ENCODE results near the gene INAFM2.
A peak's percentile ranks its signal among the peaks of the same experiment; 100 is the strongest.

INAFM2 gene

DNA sequence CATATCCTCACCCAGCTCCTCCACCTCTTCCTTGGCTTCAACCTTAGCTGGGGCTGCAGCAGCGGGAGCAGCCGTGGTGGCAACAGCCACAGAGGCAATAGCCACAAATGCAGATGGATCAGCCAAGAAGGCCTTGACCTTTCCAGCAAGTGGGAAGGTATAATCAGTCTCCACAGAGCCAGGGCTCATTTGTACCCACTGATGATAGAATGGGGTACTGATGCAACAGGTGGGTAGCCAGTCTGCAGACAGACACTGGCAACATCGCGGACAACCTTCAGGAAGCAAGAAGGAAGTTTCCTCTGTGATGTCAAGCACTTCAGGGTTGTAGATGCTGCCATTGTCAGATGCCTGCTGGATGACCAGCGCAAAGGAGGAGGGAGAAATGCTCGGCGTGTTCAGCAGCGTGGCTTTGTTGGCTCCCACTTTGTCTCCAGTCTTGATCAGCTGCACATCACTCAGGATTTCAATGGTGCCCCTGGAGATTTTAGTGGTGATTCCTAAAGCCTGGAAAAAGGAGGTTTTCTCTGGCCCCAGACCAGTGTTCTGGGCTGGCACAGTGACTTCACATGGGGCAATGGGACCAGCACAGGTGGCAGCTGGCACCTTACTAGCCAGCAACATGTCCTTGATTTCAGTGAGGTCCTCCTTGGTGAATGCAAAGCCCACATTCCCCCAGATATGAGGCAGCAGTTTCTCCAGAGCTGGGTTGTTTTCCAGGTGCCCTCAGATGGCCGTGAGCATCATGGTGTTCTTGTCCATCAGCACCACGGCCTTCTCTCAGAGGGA lies 10.9 kb upstream of the INAFM2 start:
- no peak for TF ChIP-seq CTCF (IDR thresholded peaks at IDR 0.05; ENCODE audit: control insufficient read depth, extremely low read depth, insufficient read depth)
- H3K4me3 ChIP-seq (ENCODE audit: low read depth, low read length) = no peak overlapping the region
- no peak for DNase-seq (ENCODE audit: low read depth)

GRCh38 chr15:40313531-40314398 lies 9.7 kb upstream of the INAFM2 start:
- no peak for TF ChIP-seq CTCF (IDR thresholded peaks at IDR 0.05; ENCODE audit: control insufficient read depth, extremely low read depth, insufficient read depth)
- DNase-seq (ENCODE audit: low read depth) = peak; percentile 25
- no peak overlapping the region for H3K4me3 ChIP-seq (ENCODE audit: low read depth, low read length)

DNA sequence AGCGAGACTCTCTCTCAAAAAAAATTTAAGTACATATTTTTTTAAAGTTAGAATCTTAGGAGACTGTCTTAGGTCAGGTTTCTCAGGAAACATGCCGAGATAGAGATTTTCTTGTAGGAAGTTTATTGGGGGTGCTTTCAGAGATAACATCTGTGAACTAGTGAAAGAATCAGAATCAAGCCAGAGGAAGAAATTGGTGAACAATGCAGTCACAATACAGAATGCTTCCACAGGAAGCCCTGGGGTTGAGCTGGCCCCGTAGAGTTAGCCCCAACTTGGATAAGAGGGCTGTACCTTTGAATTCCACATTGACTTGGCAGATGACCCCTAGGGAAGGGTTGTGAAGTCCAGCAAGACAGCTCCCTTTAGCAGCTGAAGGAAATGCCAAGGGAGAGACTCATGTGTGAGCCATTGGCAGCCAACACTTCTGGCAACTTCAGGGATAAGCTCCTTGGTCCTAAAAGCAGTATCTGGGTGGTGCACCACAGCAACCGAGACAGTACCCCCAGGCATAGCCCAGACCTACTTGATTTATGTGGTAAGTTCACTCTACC lies 8.7 kb upstream of the INAFM2 start:
- DNase-seq (ENCODE audit: low read depth) = no peak
- no peak overlapping the region for H3K4me3 ChIP-seq (ENCODE audit: low read depth, low read length)
- TF ChIP-seq CTCF (IDR thresholded peaks at IDR 0.05; ENCODE audit: control insufficient read depth, extremely low read depth, insufficient read depth) = no peak

GRCh38 chr15:40316931-40317330 lies 6.6 kb upstream of the INAFM2 start:
- H3K4me3 ChIP-seq (ENCODE audit: low read depth, low read length) = no peak overlapping the region
- no peak for TF ChIP-seq CTCF (IDR thresholded peaks at IDR 0.05; ENCODE audit: control insufficient read depth, extremely low read depth, insufficient read depth)
- DNase-seq (ENCODE audit: low read depth) = no peak

DNA sequence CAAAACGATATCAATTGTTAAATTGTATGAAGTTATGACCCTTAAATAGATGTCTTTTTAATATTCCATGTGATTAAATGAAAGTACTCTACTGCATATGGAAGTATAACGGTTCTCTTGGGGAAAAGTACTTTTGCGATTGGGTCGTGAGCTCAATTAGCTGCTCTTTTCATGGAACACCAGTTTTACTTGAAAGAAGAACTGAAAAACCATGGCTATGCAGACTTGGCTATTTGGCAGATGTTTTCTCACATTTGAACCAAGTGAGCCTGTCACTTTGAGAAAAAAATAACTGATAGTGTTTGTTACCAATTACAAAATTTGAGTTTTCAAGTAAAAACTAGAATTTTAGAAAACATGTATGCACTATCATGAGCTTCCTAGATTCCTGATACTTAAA lies 5.9 kb upstream of the INAFM2 start:
- H3K4me3 ChIP-seq (ENCODE audit: low read depth, low read length) = no peak overlapping the region
- DNase-seq (ENCODE audit: low read depth) = no peak
- TF ChIP-seq CTCF (IDR thresholded peaks at IDR 0.05; ENCODE audit: control insufficient read depth, extremely low read depth, insufficient read depth) = no peak

DNA sequence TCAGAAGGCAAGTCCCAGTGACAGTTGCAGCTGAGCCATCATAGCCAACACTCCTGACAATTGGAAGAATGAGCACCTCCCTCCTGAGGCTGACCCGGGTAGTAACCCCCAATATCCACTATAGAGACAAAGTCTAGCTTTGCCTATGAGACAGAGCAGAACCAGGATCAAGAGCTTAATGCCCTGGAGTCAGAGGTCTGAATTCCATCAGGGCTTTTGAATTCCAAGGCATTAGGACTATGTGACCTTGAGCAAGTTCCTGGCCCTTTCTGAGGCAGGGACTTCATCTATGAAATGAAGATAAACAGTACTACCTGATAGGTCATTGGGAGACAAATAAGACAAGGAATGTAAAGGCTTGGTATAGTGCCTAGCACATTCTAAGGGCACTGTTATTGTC lies 3.1 kb upstream of the INAFM2 start:
- H3K4me3 ChIP-seq (ENCODE audit: low read depth, low read length) = no peak overlapping the region
- no peak for TF ChIP-seq CTCF (IDR thresholded peaks at IDR 0.05; ENCODE audit: control insufficient read depth, extremely low read depth, insufficient read depth)
- no peak for DNase-seq (ENCODE audit: low read depth)
